ENCODE results near the gene TRIML2.

DNA sequence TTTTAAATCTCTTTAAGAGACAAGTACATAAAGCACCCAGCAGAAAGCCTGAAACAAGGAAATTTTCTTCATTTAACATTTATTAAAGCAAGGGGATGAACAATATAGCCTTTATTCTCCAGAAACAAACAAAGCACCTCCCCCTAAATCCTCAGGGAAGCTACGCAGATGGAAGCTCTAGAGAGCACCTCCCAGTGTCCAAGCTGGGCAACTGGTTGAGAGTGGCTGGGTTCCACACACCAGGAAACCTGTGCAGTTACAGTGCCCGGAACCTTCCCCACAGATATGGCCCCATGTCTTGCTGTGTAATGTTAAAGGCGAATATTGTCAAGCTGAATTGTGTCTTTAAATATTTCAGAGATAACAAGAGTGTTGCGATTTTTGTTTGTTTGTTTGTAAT, 21.0 kb upstream of the TRIML2 start:
- TF ChIP-seq ETV6 (IDR thresholded peaks at IDR 0.05; ENCODE audit: borderline replicate concordance in 1 of 2, low read depth in 2 of 2, low read length in 1 of 2), result no peak
- no peak for TF ChIP-seq ETV6 (CRISPR knock-in tag; IDR thresholded peaks at IDR 0.05; ENCODE audit: borderline replicate concordance)
- TF ChIP-seq TAF1 (IDR thresholded peaks at IDR 0.05; ENCODE audit: control insufficient read depth, extremely low read depth, insufficient read depth, low read length, severe bottlenecking), result no peak
- no peak for TF ChIP-seq FOXA3 (CRISPR knock-in tag; conservative IDR thresholded peaks at IDR 0.05 in 1 of 2, IDR thresholded peaks at IDR 0.05 in 1 of 2)
- no peak for TF ChIP-seq ZNF224 (CRISPR knock-in tag; IDR thresholded peaks at IDR 0.05)
- TF ChIP-seq, protein P1, sequence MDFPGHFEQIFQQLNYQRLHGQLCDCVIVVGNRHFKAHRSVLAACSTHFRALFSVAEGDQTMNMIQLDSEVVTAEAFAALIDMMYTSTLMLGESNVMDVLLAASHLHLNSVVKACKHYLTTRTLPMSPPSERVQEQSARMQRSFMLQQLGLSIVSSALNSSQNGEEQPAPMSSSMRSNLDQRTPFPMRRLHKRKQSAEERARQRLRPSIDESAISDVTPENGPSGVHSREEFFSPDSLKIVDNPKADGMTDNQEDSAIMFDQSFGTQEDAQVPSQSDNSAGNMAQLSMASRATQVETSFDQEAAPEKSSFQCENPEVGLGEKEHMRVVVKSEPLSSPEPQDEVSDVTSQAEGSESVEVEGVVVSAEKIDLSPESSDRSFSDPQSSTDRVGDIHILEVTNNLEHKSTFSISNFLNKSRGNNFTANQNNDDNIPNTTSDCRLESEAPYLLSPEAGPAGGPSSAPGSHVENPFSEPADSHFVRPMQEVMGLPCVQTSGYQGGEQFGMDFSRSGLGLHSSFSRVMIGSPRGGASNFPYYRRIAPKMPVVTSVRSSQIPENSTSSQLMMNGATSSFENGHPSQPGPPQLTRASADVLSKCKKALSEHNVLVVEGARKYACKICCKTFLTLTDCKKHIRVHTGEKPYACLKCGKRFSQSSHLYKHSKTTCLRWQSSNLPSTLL (IDR thresholded peaks at IDR 0.05), result no peak
- TF ChIP-seq RBBP5 (IDR thresholded peaks at IDR 0.05; ENCODE audit: borderline replicate concordance, insufficient read depth, low read length, poor library complexity, severe bottlenecking), result no peak
